GM18870 (cell line): ENCODE measurements around the gene CCDC71L.

Source experiments
- ATAC-seq: cut with Tn5 transposase; IDR thresholded peaks from one replicate; pipeline ENCODE4 v1.9.1; 2021; ENCODE audit warnings: moderate library complexity; ENCODE audit not compliant: unreplicated experiment

Gene CCDC71L

GRCh38 chr7:106659166-106659962 is 1.6 kb downstream of the CCDC71L start:
- no peak for ATAC-seq

GRCh38 chr7:106658316-106659165 is 2.4 kb downstream of the CCDC71L start:
- ATAC-seq, result no peak

GRCh38 chr7:106657085-106657991 is 3.6 kb downstream of the CCDC71L start:
- no peak for ATAC-seq

GRCh38 chr7:106655703-106656498 is 5.1 kb downstream of the CCDC71L start:
- ATAC-seq, result no peak

- ATAC-seq, result no peak
Observed at GRCh38 chr7:106653488-106653887, 7.5 kb downstream of the CCDC71L start.

GRCh38 chr7:106652909-106653308 is 8.0 kb downstream of the CCDC71L start:
- ATAC-seq, result no peak

- ATAC-seq, result no peak
Observed at GRCh38 chr7:106652092-106652491, 8.9 kb downstream of the CCDC71L start.

GRCh38 chr7:106646256-106646655 is 14.7 kb downstream of the CCDC71L start:
- no peak for ATAC-seq

GRCh38 chr7:106644999-106645398 is 16.0 kb downstream of the CCDC71L start:
- ATAC-seq, result no peak

- ATAC-seq, result no peak
Observed at GRCh38 chr7:106643216-106644000, 17.6 kb downstream of the CCDC71L start.

- no peak for ATAC-seq
Observed at GRCh38 chr7:106641416-106641815, 19.5 kb downstream of the CCDC71L start.

GRCh38 chr7:106640368-106641141 is 20.4 kb downstream of the CCDC71L start:
- ATAC-seq, result no peak

- ATAC-seq, result no peak
Observed at GRCh38 chr7:106639476-106640334, 21.3 kb downstream of the CCDC71L start.

GRCh38 chr7:106635411-106635810 is 25.5 kb downstream of the CCDC71L start:
- ATAC-seq, result no peak

- no peak for ATAC-seq
Observed at GRCh38 chr7:106634958-106635357, 26.0 kb downstream of the CCDC71L start.

GRCh38 chr7:106630648-106631047 is 30.3 kb downstream of the CCDC71L start:
- no peak for ATAC-seq

- ATAC-seq, result no peak
Observed at GRCh38 chr7:106629516-106629915, 31.4 kb downstream of the CCDC71L start.
